Measurements from ENCODE around the gene TRMT11.

TRMT11 gene

DNA sequence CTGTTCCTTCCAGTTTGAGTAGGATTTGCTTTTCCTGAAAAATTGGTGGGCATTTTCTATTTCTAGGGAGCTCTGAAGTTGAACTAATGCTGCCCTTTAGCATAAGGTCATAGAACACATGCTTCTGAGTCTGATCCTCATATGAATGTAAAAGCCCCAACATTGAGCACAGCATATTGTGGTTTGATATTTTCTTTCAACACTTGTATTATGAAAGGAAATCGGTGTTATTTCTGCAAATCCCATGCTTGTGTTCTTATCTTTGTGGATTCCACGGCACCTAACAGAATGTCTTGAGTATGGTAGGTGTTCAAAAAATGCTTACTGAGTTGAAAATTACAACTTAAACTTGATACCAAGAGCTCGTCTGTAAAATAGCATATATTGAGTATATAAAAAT lies 85.8 kb downstream of the TRMT11 start:
- no peak for TF ChIP-seq CTCF (IDR thresholded peaks at IDR 0.05; ENCODE audit: low read length, missing control alignments)
- no peak for DNase-seq (ENCODE audit: low read depth)
- H3K4me3 ChIP-seq (replicated peaks; ENCODE audit: low read depth, low read length), result no peak overlapping the region

DNA sequence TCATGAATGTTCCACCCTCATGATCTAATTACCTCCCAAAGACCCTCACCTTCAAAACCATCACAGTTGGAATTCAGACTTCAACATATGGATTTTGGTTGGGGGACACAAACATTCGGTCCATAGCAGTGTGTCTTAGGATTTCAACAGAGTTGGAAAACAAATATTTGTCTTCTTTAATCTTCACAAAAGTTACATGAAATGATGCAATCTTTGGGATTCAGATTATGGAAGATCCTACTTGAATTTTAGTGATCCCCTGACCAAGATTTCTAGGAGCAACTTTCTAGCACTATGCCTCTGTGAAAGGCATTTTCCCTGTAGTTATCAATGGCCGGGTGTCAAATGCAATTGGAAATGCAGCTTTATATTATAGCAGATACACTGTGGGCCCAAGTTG lies 86.5 kb downstream of the TRMT11 start:
- H3K4me3 ChIP-seq (replicated peaks; ENCODE audit: low read depth, low read length), result no peak overlapping the region
- TF ChIP-seq CTCF (IDR thresholded peaks at IDR 0.05; ENCODE audit: low read length, missing control alignments), result no peak
- no peak for DNase-seq (ENCODE audit: low read depth)

GRCh38 chr6:126075335-126076071 lies 89.2 kb downstream of the TRMT11 start:
- no peak for DNase-seq (ENCODE audit: low read depth)
- H3K4me3 ChIP-seq (replicated peaks; ENCODE audit: low read depth, low read length), result no peak overlapping the region
- TF ChIP-seq CTCF (IDR thresholded peaks at IDR 0.05; ENCODE audit: low read length, missing control alignments), result no peak

DNA sequence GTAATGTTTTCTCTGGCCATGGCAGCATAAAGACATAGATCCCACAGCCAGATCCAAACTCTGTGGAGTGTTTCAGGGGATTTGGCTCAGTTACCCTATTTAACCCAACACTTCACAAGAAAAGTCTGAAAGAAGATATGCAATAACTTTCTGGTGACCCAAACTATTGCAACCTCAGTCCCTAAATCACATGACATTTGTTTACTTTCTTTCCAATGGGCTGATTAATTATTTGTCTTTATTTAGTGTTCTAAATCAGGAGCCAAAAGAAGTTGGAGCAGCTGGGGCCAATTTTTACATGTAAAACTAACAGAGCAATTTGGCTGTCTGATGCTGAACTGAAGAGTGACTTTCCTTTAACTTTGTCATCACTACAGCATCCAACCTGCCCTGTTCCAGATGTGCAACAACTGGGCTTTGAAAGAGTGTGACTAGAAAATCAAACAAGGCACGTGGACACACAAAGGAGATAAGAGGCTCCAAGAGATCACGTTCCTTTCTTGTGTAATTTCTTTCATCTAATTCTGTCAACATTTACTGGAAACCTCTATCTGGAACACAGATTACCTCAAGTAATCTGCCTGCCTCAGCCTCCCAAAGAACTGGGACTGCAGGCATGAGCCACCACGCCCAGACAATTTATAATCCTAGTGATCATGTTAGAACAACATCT lies 90.8 kb downstream of the TRMT11 start:
- no peak for DNase-seq (ENCODE audit: low read depth)
- no peak overlapping the region for H3K4me3 ChIP-seq (replicated peaks; ENCODE audit: low read depth, low read length)
- TF ChIP-seq CTCF (IDR thresholded peaks at IDR 0.05; ENCODE audit: low read length, missing control alignments), result no peak

DNA sequence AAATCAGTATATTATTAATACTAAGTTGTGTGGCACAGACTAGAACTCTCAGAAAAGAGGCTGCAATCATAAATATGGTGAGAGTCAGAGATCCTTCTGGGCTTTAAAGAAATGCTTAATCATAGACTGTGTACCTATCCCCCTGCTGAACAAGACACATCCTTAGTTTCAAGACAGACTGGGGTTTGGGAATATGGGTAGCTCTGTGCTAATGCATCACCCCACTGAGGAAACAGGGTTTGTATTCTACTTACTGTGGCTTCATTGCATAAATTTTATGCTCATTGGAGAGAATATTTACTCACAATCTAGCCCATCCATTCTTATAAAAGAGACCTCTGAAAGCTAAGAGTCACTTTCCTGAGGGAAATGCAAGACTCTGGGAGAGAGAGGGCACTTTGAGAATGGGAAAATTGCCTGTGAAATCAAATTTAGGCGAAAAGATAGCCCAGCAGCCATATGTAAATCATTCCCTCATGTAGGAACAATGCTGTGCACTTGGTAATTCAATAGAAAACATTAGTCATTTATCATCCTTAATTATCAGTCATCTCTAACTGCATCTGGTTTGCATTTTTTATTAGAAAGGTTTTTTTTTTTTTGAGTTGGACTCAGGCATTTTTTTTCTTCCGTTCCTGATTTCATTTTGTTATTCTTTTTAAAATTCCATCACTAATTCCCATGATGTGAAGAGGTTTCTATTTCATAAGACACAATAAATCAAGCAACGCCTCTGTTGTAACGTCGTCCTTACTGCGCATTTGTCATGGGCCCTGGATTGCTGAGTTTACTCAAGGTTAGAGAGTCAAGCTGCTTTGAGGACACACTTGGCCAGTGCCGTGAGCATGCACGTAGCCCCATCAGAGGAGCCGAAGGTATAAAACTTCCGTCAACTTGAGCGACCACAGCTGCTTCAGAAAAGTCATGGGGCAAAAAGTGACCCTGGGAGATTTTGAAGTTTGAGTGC lies 91.8 kb downstream of the TRMT11 start:
- TF ChIP-seq CTCF (IDR thresholded peaks at IDR 0.05; ENCODE audit: low read length, missing control alignments), result no peak
- no peak for DNase-seq (ENCODE audit: low read depth)
- no peak overlapping the region for H3K4me3 ChIP-seq (replicated peaks; ENCODE audit: low read depth, low read length)

DNA sequence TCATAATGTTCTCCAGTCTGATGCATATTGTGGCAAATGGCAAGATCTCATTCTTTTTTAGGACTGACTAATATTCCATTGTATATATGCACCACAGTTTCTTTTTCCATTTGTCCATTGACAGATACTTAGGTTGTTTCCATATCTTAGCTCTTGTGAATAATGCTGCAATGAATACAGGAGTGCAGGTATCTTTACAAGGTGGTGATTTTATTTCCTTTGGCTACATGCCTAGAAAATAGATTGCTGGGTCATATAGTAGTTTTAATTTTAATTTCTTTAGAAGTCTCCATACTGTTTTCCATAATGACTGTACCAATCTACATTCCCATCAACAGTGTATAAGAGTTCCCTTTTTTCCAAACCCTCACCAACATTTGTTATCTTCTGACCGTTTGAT lies 97.5 kb downstream of the TRMT11 start:
- DNase-seq (ENCODE audit: low read depth), result no peak
- H3K4me3 ChIP-seq (replicated peaks; ENCODE audit: low read depth, low read length), result no peak overlapping the region
- TF ChIP-seq CTCF (IDR thresholded peaks at IDR 0.05; ENCODE audit: low read length, missing control alignments), result no peak

Measured in fibroblast of pulmonary artery (primary cell).